ENCODE results near the gene CDK5R1. TPM values are rescaled to one million over a fixed set of nuclear protein-coding genes. Genes with fewer than 3 reads are reported as not detected.

The CDK5R1 gene
- total RNA-seq, 2 experiments from 2014 or later = 10.2 to 10.5 TPM

GRCh38 chr17:32513579-32513978, 26.8 kb downstream of the CDK5R1 start:
- no peaks in the 10 kb centered on the region for H3K9me3 Mint-ChIP-seq
- peaks cover 47% of the 10 kb centered on the region for H3K4me1 Mint-ChIP-seq (ENCODE audit: low read depth)
- H3K27ac Mint-ChIP-seq = no peak overlapping the region
- H3K36me3 Mint-ChIP-seq (ENCODE audit: low read depth) = no peaks in the 10 kb centered on the region
- no peak overlapping the region for H3K4me3 Mint-ChIP-seq
- ATAC-seq = no peak
- TF ChIP-seq CTCF (IDR thresholded peaks at IDR 0.05) = no peak
- DNase-seq = no peak
- CTCF ChIA-PET = interaction anchor here (1.1 to 1.3 kb wide), 2 partner anchors 28 to 52 kb away, joined by 3 to 6 read pairs; no protein-coding TSS in a partner anchor
- POLR2A ChIA-PET = interaction anchor here (1.1 to 2.6 kb wide), 2 partner anchors 10 to 18 kb away, joined by 3 to 14 read pairs; no protein-coding TSS in a partner anchor
- intact Hi-C loops (cut with micrococcal nuclease) = no loop called here
- no peaks in the 10 kb centered on the region for H3K27me3 Mint-ChIP-seq

GRCh38 chr17:32514606-32515005, 27.8 kb downstream of the CDK5R1 start:
- no peak for TF ChIP-seq CTCF (IDR thresholded peaks at IDR 0.05)
- H3K4me1 Mint-ChIP-seq (ENCODE audit: low read depth) = peaks cover 53% of the 10 kb centered on the region
- intact Hi-C loops (cut with micrococcal nuclease) = no loop called here

GRCh38 chr17:32515677-32516383, 29.0 kb downstream of the CDK5R1 start:
- peak overlapping the region; percentile 13 for H3K4me3 Mint-ChIP-seq
- ChIA-PET POLR2A (interaction anchor here (0.6 to 5.1 kb wide), 3 partner anchors 25 to 46 kb away, joined by 5 to 29 read pairs (median 11); partner anchors contain the start of gene CDK5R1), CTCF (interaction anchor here (1.0 to 2.0 kb wide), 3 partner anchors 12 to 33 kb away, joined by 3 to 12 read pairs (median 4); partner anchors contain the start of gene CDK5R1)
- TF ChIP-seq CTCF (IDR thresholded peaks at IDR 0.05) = no peak
- no peaks in the 10 kb centered on the region for H3K27me3 Mint-ChIP-seq
- peaks cover 63% of the 10 kb centered on the region for H3K4me1 Mint-ChIP-seq (ENCODE audit: low read depth)
- DNase-seq (peak; percentile 44), ATAC-seq (peak; percentile 21)
- H3K27ac Mint-ChIP-seq = peak overlapping the region; percentile 85
- H3K36me3 Mint-ChIP-seq (ENCODE audit: low read depth) = no peaks in the 10 kb centered on the region
- intact Hi-C loops (cut with micrococcal nuclease) = no loop called here
- no peaks in the 10 kb centered on the region for H3K9me3 Mint-ChIP-seq

More at GRCh38 chr17:32514606-32515005, 27.8 kb downstream of the CDK5R1 start:
- Mint-ChIP-seq H3K27ac (peak overlapping the region; percentile 85), H3K27me3 (no peaks in the 10 kb centered on the region), H3K4me3 (no peak overlapping the region), H3K9me3 (no peaks in the 10 kb centered on the region), H3K36me3 (ENCODE audit: low read depth) (no peaks in the 10 kb centered on the region)
- ChIA-PET POLR2A (interaction anchor here (1.1 to 2.6 kb wide), 2 partner anchors 11 to 25 kb away, joined by 3 to 14 read pairs; no protein-coding TSS in a partner anchor), CTCF (interaction anchor here (1.4 to 2.0 kb wide), 2 partner anchors 11 to 28 kb away, joined by 4 to 12 read pairs; partner anchors contain the start of gene CDK5R1)
- DNase-seq (no peak), ATAC-seq (no peak)

- intact Hi-C loops (cut with micrococcal nuclease) = no loop called here
- H3K9me3 Mint-ChIP-seq = no peaks in the 10 kb centered on the region
- DNase-seq = no peak
- no peak overlapping the region for H3K4me3 Mint-ChIP-seq
- ATAC-seq = no peak
- POLR2A ChIA-PET = interaction anchor here (0.6 to 5.1 kb wide), 3 partner anchors 25 to 46 kb away, joined by 5 to 29 read pairs (median 11); partner anchors contain the start of gene CDK5R1
- peaks cover 3% of the 10 kb centered on the region for H3K36me3 Mint-ChIP-seq (ENCODE audit: low read depth)
- peaks cover 69% of the 10 kb centered on the region for H3K4me1 Mint-ChIP-seq (ENCODE audit: low read depth)
- CTCF ChIA-PET = interaction anchor here (0.9 to 2.5 kb wide), 3 partner anchors 12 to 30 kb away, joined by 3 to 12 read pairs (median 10); partner anchors contain the start of gene CDK5R1
- TF ChIP-seq CTCF (IDR thresholded peaks at IDR 0.05) = no peak
- H3K27me3 Mint-ChIP-seq = no peaks in the 10 kb centered on the region
- peak overlapping the region; percentile 85 for H3K27ac Mint-ChIP-seq
Observed at GRCh38 chr17:32516450-32516849, 29.7 kb downstream of the CDK5R1 start.

All from activated CD8-positive, alpha-beta T cell treated with anti-CD3 and anti-CD28 coated beads for 36 hours (primary cell).